GM23248 (cell line): ENCODE results near the gene TRIM54.

ENCODE experiments used
- EZH2 ChIP-seq: fragments of 200-600 bp; sonication (generic); IDR thresholded peaks from 2 replicates; pipeline ENCODE4 v1.6.1; 2018; ENCODE audit warnings: antibody characterized with exemption, mild to moderate bottlenecking; ENCODE audit not compliant: insufficient read depth, poor library complexity, severe bottlenecking
- EZH2phosphoT487 ChIP-seq: fragments of 200-600 bp; sonication (generic); IDR thresholded peaks from 2 replicates; pipeline ENCODE4 v1.6.1; 2018; ENCODE audit warnings: antibody characterized with exemption, moderate library complexity, mild to moderate bottlenecking, low read depth; ENCODE audit not compliant: insufficient read depth

DNA sequence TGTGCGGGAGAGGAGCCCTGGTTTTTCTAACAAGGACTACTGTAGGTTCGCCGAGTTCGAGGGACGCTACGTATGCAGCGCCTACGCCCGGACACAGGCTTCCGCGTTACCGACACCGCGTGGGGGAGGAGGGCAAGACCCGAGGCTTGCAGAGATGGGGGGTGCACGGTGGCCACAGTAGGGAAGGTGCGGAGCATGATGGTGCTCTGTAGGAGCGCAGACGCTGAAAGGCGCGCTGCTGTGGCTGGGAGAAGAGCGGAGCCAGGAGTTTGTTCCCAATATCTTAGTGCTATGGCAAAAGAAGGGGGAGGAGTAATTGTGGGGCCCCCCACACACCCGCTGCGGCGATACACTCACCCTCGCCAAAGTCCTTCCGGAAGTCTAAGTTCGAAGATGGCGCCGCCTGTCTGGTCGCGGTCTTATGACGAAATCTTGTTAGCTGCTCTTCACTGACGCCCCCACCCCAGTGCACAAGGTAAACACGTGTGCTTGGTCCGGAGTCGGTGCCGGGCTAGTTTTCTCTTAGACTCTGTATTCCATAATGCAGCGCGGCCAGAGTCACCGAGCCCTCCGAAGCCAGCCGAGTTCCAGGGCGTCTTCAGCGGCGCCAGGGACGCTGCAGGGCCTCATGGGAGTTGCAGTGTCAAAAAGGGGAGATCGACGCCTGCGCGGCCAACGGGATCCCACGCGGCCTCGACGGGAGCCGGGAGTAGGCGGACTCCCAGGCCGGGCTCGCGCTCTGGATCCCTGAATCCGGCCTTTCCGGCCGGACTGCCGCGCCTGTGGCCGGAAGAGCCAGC is 74.4 kb downstream of the TRIM54 start, which contains the start of gene GTF3C2:
- TF ChIP-seq EZH2 (no peak), EZH2phosphoT487 (no peak)
